Mononuclear cell (primary cell): ENCODE measurements around the gene OR51D1. TPM values are rescaled to one million over a fixed set of nuclear protein-coding genes. Genes with fewer than 3 reads are reported as not detected.

Source experiments
- H3K27me3 ChIP-seq: 2 replicates; pipeline ENCODE4 v1.6.0; 2011; ENCODE audit warnings: low read length, control low read depth; ENCODE audit not compliant: insufficient read depth
- H3K4me1 ChIP-seq: 2 replicates; pipeline ENCODE4 v1.5.1; 2011; ENCODE audit warnings: mild to moderate bottlenecking, low read length, control low read depth; ENCODE audit not compliant: insufficient read depth
- H3K4me3 ChIP-seq: 2 replicates; pipeline ENCODE4 v1.5.1; 2011; ENCODE audit warnings: mild to moderate bottlenecking, low read length, moderate library complexity
- H3K9me3 ChIP-seq: 2 replicates; pipeline ENCODE4 v1.5.1; 2011; ENCODE audit warnings: low read depth, mild to moderate bottlenecking, control low read depth, low read length
- total RNA-seq: library from RNA; depleted of rRNA; stranded (reverse); fragments of >200 nt; gene quantifications from one replicate; pipeline ENCODE4 v1.2.3, GENCODE V29; 2012

OR51D1 gene
- total RNA-seq, 1 donor = 0.10 TPM

GRCh38 chr11:4671741-4672140 is 34.5 kb downstream of the OR51D1 start:
- Histone ChIP-seq H3K4me3 (no peak overlapping the region), H3K9me3 (no peaks in the 10 kb centered on the region), H3K27me3 (no peaks in the 10 kb centered on the region), H3K4me1 (no peaks in the 10 kb centered on the region)

GRCh38 chr11:4672470-4672869 is 35.2 kb downstream of the OR51D1 start:
- no peak overlapping the region for H3K4me3 ChIP-seq
- no peaks in the 10 kb centered on the region for H3K9me3 ChIP-seq
- no peaks in the 10 kb centered on the region for H3K4me1 ChIP-seq
- H3K27me3 ChIP-seq = no peaks in the 10 kb centered on the region

GRCh38 chr11:4673781-4674180 is 36.5 kb downstream of the OR51D1 start:
- H3K4me1 ChIP-seq = no peaks in the 10 kb centered on the region
- no peaks in the 10 kb centered on the region for H3K9me3 ChIP-seq

GRCh38 chr11:4677948-4678347 is 40.7 kb downstream of the OR51D1 start:
- no peaks in the 10 kb centered on the region for H3K27me3 ChIP-seq
- H3K9me3 ChIP-seq = no peaks in the 10 kb centered on the region
- H3K4me3 ChIP-seq = no peak overlapping the region
- no peaks in the 10 kb centered on the region for H3K4me1 ChIP-seq

More at GRCh38 chr11:4673781-4674180, 36.5 kb downstream of the OR51D1 start:
- H3K4me3 ChIP-seq = no peak overlapping the region
- no peaks in the 10 kb centered on the region for H3K27me3 ChIP-seq

- Histone ChIP-seq H3K4me3 (no peak overlapping the region), H3K4me1 (no peaks in the 10 kb centered on the region), H3K9me3 (no peaks in the 10 kb centered on the region), H3K27me3 (no peaks in the 10 kb centered on the region)
Observed at GRCh38 chr11:4680341-4680740, 43.1 kb downstream of the OR51D1 start.

- no peaks in the 10 kb centered on the region for H3K9me3 ChIP-seq
- H3K27me3 ChIP-seq = no peaks in the 10 kb centered on the region
- H3K4me3 ChIP-seq = no peak overlapping the region
- H3K4me1 ChIP-seq = no peaks in the 10 kb centered on the region
Observed at GRCh38 chr11:4682623-4683419, 45.5 kb downstream of the OR51D1 start.

GRCh38 chr11:4684631-4685285 is 47.5 kb downstream of the OR51D1 start:
- no peaks in the 10 kb centered on the region for H3K27me3 ChIP-seq
- no peaks in the 10 kb centered on the region for H3K9me3 ChIP-seq
- H3K4me1 ChIP-seq = no peaks in the 10 kb centered on the region
- H3K4me3 ChIP-seq = no peak overlapping the region

Other genes starting within 250 kb of the OR51D1 start
- 22.0 TPM for gene TRIM21, start 243.8 kb upstream of the OR51D1 start, total RNA-seq
- gene OR52K2, start 188.2 kb upstream of the OR51D1 start, total RNA-seq = 0.31 TPM
- gene OR52K1, start 154.8 kb upstream of the OR51D1 start, total RNA-seq = 0.10 TPM
- gene OR52M1, start 92.3 kb upstream of the OR51D1 start, total RNA-seq = not detected
- gene OR52I2, start 55.7 kb upstream of the OR51D1 start, total RNA-seq = not detected
- gene OR52I1, start 43.4 kb upstream of the OR51D1 start, total RNA-seq = not detected
- gene TRIM68, start 29.2 kb upstream of the OR51D1 start, total RNA-seq = 7.3 TPM
- not detected for gene OR51E1, start 6.5 kb downstream of the OR51D1 start, total RNA-seq
- 0.10 TPM for gene OR51E2, start 60.4 kb downstream of the OR51D1 start, total RNA-seq
- gene MMP26, start 67.3 kb downstream of the OR51D1 start, total RNA-seq = not detected
- gene OR51F1, start 132.5 kb downstream of the OR51D1 start, total RNA-seq = not detected
- gene OR52R1, start 166.9 kb downstream of the OR51D1 start, total RNA-seq = not detected
- gene OR51F2, start 183.8 kb downstream of the OR51D1 start, total RNA-seq = not detected
- gene OR51S1, start 211.7 kb downstream of the OR51D1 start, total RNA-seq = not detected
- not detected for gene OR51T1, start 244.4 kb downstream of the OR51D1 start, total RNA-seq